Ecto neural progenitor cell (in vitro differentiated cells): ENCODE data around the gene SLC37A3.
"Not testable (repeated sequence)": the region's sequence is repeated elsewhere in the genome, so short reads cannot be mapped to it uniquely, and the experiment has no call there.

ENCODE experiments used
- DNase-seq: peaks from one replicate; pipeline ENCODE4 v3.0.0-alpha.2; 2018; ENCODE audit warnings: low spot score

Gene SLC37A3

GRCh38 chr7:140312141-140312846, 86.0 kb downstream of the SLC37A3 start:
- no peak for DNase-seq

GRCh38 chr7:140311128-140311527, 87.2 kb downstream of the SLC37A3 start:
- not testable (repeated sequence) for DNase-seq

GRCh38 chr7:140310337-140311002, 87.9 kb downstream of the SLC37A3 start:
- DNase-seq, result no peak

GRCh38 chr7:140308060-140308459, 90.3 kb downstream of the SLC37A3 start:
- no peak for DNase-seq

GRCh38 chr7:140304191-140304799, 94.0 kb downstream of the SLC37A3 start:
- DNase-seq, result no peak

GRCh38 chr7:140300243-140301136, 97.8 kb downstream of the SLC37A3 start:
- no peak for DNase-seq

GRCh38 chr7:140298213-140298612, 100.1 kb downstream of the SLC37A3 start:
- DNase-seq, result no peak

GRCh38 chr7:140297192-140297591, 101.1 kb downstream of the SLC37A3 start:
- no peak for DNase-seq

GRCh38 chr7:140295224-140295738, 103.0 kb downstream of the SLC37A3 start:
- no peak for DNase-seq

GRCh38 chr7:140294454-140294853, 103.9 kb downstream of the SLC37A3 start:
- no peak for DNase-seq

- no peak for DNase-seq
Measured at GRCh38 chr7:140292438-140292837, 105.9 kb downstream of the SLC37A3 start.

GRCh38 chr7:140289804-140290203, 108.5 kb downstream of the SLC37A3 start:
- DNase-seq, result no peak

GRCh38 chr7:140287988-140288387, 110.3 kb downstream of the SLC37A3 start:
- no peak for DNase-seq

GRCh38 chr7:140285938-140286337, 112.4 kb downstream of the SLC37A3 start:
- DNase-seq, result no peak

GRCh38 chr7:140284062-140284461, 114.3 kb downstream of the SLC37A3 start:
- DNase-seq, result no peak
